Hepatocyte (in vitro differentiated cells): ENCODE results near the gene TSPAN33.
"Not testable (repeated sequence)": the region's sequence is repeated elsewhere in the genome, so short reads cannot be mapped to it uniquely, and the experiment has no call there.

Experiments
- EZH2phosphoT487 ChIP-seq: fragments of 200-600 bp; sonication (generic); IDR thresholded peaks from one replicate; pipeline ENCODE4 v1.6.1; 2018; ENCODE audit warnings: antibody characterized with exemption, mild to moderate bottlenecking, low read depth, moderate library complexity; ENCODE audit not compliant: unreplicated experiment, severe bottlenecking
- TF ChIP-seq, protein P1 (sequence below): fragments of 200-600 bp; sonication (generic); IDR thresholded peaks from 2 replicates; pipeline ENCODE4 v1.5.1; 2016; ENCODE audit warnings: antibody characterized with exemption, mild to moderate bottlenecking; ENCODE audit not compliant: poor library complexity

DNA sequence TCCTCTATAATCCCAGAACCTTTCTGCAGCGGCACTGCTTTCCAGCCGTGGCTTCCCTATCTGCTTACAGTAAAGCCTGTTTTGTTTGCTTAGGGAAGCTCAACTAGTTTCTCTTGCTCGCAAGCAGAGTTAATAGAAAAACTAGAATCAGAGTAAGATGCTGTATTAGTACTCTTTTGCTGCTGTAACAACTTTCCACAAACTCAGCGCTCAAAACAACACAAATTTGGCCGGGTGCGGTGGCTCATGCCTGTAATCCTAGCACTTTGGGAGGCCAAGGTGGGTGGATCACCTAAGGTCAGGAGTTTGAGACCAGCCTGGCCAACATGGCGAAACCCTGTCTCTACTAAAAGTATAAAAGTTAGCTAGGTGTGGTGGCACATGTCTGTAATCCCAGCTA lies 29.4 kb downstream of the TSPAN33 start:
- TF ChIP-seq, protein P1, sequence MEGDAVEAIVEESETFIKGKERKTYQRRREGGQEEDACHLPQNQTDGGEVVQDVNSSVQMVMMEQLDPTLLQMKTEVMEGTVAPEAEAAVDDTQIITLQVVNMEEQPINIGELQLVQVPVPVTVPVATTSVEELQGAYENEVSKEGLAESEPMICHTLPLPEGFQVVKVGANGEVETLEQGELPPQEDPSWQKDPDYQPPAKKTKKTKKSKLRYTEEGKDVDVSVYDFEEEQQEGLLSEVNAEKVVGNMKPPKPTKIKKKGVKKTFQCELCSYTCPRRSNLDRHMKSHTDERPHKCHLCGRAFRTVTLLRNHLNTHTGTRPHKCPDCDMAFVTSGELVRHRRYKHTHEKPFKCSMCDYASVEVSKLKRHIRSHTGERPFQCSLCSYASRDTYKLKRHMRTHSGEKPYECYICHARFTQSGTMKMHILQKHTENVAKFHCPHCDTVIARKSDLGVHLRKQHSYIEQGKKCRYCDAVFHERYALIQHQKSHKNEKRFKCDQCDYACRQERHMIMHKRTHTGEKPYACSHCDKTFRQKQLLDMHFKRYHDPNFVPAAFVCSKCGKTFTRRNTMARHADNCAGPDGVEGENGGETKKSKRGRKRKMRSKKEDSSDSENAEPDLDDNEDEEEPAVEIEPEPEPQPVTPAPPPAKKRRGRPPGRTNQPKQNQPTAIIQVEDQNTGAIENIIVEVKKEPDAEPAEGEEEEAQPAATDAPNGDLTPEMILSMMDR: not testable (repeated sequence)
- not testable (repeated sequence) for TF ChIP-seq EZH2phosphoT487
